OCI-M1 (cell line): Measurements from ENCODE around the gene SRCIN1.

Experiments
- DNase-seq: peaks from one replicate; lab custom pipeline; 2025; lab: John Stamatoyannopoulos, UW

The SRCIN1 gene

DNA sequence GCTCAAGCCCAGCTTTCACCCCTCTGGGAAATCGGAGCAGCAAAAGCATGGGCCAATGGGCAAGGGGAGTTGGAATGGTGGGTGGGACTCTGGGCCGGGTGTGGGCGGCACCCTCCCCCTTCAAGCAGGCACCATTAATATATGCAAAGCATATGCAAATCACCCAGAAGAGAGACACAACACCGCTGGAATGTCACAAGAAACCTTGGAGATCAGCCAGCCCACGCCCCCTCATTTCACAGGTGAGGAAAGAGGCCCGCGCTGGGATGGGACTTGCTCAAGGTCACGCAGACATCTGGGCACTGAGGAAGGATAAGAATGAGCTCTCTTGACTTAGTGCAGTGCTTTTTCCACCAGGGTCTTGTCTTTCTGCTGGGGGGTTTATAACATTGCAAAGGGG lies 4.8 kb downstream of the SRCIN1 start:
- DNase-seq, result no peak

DNA sequence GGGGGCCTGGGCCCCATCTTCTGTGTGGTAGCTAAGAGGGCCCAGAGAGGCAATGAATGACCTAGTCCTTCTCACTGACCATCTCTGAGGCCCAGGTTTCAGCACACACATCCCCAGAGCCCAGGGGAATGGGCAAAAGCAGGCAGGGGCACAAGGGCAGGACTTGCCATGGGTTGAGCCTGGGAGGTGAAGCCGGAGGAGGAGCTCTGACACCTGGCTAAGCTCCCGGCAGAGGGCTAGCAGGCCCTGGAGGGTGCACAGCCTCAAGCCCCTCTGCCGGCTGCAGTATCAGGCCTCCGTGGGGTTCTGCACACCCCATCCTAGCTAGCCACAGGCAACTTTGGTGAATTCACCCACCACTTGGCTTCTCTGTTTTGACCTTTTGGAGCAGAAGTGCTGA lies 5.3 kb downstream of the SRCIN1 start:
- no peak for DNase-seq

DNA sequence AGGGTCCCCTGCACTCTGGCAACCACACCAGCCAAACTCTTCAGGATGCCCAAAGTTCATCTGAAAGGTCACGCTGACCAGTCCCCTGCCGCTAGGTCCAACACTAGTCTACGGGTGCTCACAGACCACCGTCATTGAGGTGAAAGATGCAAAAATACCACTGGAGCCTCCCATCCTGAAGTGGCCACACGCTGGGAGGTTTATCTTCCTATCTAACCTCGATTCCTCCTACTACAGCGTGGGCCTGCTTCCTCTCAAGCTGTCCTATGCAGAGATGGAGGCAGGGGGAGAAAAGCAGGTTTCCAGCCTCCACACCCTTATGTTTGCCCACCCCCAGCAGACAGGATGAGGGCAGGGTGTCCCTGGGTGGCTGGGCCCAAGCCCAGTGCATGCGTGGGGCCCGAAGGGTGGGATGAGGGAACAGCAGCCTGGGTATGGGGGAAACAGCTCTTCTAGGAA lies 6.3 kb downstream of the SRCIN1 start:
- DNase-seq, result no peak

DNA sequence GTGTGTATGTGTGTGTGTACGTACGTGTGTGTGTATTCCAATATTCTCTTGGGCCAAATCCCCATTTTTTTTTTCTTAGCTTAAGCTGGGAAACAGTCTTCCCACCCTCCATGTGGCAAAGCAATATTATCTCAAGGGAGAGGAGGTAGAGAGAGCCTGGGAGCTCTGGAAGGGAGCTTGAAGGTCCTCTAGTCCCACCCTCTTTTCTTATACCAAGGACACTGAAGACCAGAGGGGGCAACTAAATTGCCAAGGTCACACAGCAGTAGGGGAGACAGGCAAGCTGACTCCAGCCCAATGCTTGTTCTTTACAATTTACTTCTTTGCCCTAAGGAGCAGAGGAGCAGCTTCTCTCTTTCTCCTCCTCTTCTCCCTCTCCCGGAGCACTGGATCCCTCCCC lies 6.8 kb downstream of the SRCIN1 start:
- no peak for DNase-seq

DNA sequence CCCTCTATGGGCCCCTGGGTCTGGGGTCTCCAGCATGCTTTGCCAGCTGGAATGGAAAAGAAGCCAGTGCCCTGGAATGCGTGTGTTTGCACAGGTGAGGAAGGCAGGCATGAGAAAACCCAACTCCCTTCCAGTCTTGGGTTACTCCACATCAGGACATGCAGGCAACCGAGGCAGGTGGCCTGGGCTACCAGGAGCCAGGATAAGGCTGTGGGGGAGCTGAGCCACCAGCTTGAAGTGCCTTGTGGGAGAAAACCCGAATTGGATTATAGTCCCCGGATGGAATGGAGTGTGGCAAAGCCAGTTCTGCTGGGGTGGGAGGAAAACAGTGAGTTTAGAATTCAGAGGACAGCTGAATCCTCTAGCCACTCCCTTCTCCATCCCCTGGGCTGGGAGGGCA lies 7.2 kb downstream of the SRCIN1 start:
- peak; percentile 91 for DNase-seq

DNA sequence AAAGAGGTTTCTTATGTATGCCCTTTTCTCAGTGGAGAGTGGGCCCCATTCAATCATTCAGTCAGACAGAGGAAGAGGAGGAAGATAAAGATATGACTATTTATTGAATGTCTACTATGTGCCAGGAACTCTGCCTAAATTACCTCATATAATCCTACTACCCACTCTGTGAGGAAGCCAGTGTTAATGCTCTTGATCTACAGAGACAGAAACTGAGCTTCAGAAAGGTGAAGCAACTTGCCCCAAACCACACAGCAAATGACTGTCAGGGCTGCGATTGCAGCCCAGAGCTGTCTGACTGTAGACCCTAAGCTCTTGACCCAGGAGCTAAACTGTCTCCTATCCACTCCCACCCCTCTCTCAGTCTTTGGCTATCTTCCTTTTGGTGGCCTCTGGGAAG lies 8.4 kb downstream of the SRCIN1 start:
- DNase-seq, result no peak

DNA sequence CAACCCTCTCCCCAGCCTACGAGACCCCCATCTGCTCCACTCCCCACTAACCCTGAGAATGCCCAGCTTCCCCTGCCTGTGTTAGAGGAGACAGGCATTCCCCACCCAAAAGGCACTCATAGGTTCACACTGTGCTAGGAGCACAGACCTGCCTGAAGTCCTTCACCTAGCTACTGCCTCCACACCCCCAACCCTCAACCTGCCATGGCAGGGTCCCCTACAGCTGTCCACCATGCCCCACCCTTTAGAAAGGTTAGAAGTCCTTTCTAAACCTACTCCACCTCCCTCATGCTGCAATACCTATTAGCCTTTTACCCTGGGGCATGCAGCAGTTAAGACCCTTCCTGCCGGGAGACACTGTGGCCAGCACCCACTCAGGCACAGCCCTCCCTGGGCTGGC lies 9.1 kb downstream of the SRCIN1 start:
- DNase-seq, result no peak

DNA sequence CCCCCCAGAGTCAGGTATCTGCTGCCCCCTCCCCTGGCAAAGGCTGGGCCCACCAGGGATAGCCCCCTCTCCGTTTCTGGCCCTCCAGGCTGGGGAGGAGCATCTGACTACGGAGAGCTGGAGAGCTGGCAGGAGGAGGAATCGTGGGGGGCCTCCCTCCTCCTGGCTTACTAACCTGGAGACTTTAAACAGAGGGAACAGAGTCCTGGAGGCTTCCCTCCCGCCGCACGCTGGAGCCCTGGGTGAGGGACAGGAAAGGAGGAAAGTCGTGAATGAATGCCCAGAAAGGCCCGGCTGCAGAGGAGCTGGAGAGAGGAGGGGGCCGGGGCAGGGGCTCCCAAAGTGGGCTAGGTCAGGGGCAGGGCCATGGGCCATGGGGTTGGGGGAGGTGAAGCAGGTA lies 9.9 kb downstream of the SRCIN1 start:
- no peak for DNase-seq

DNA sequence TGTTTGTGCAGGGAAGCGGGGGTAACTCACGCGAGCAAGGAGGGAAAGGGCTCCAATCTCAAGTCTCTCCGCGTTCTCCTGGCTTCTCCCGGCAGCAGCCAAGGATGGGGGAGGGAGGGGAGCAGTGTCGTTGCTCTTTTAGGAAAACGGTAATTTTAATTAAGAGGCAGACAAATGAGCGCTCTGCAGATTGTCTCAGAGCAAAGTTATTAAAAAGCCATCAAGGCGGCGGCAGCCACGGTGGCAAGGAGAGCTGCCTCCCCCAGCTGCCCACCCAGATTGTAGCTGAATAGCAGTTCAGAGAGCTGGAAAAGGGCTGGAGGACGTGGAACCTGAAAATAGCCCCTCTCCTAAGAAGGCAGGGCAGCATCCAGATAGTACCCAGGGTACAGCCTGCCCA lies 11.6 kb downstream of the SRCIN1 start:
- no peak for DNase-seq

DNA sequence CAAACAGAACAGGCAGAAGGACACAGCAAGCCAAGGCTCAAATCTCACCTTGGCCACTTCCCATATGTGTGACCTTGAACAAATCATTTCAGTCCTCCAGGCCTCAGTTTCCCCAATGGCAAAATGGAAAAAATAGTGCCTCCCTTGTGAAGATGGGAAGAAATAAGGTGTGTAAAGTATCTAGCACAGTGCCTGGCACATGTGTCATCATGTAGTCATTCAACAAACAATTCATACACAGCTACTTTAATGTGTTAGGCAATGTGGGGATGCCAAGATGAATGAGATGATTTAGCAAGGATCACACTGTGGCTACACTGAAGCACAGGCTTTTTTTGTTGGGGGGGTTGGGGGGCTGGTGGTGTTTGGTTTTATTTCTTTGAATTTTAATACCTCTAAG lies 13.3 kb downstream of the SRCIN1 start:
- DNase-seq, result no peak

DNA sequence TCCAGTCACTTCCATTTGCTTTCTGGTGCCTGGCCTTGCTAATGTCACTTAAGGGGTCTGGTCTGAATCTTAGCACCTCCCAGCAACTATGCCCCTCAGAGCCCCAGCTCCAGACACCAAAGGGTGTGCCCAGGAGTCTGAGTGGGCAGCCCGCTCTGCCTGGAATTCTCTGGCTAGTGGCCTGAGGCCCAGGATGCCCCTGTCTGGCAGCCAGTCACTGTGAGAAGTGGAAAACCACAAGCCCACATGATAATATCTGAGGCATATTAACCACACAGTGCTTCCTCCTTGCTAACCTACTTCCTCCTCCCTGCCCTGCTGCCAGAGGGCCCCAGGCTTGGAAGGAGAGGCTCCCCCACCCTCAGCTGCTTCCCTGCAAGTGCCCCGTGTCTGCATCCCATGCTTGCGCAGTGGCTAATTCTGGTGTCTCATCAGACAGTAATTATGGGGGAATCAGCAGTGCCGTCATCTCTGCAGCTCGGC lies 14.0 kb downstream of the SRCIN1 start:
- DNase-seq, result peak; percentile 55

DNA sequence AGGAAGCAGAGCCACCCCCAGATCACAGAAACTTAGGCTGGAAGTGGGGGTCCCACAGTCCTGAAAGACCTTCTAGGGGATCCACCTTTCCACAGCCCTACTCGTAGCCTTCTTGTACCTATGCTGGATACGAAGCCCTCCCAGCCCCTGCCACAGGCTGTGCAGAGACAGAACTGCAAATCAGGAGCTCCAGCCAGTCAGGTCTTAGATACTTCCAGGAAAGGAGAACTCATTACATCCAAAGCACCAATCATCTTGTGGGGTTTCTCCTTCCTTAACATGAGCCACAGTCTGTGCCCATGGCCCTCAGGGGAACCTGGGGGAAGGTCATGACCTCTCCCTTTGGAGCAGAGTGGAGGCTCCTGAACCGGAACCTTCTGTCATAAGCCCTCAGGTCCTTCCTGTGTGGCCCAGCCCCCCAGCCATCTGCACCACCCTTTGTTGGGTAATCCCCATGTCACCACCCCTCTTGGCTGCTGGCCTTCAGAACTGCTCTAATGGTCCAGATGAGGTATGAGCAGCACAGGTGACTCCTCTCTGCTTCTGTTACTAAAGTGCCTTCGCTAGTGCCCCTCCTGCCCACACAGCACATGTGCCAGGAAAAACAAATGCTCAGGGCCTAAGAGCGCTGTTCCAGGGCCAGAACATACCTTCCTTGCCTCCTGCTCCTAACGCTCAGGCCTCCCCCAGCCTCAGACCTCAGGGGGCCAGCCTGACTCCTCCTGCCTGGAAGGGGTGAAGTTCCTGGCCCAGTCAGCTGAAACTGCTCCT lies 14.6 kb downstream of the SRCIN1 start:
- peak; percentile 14 for DNase-seq

DNA sequence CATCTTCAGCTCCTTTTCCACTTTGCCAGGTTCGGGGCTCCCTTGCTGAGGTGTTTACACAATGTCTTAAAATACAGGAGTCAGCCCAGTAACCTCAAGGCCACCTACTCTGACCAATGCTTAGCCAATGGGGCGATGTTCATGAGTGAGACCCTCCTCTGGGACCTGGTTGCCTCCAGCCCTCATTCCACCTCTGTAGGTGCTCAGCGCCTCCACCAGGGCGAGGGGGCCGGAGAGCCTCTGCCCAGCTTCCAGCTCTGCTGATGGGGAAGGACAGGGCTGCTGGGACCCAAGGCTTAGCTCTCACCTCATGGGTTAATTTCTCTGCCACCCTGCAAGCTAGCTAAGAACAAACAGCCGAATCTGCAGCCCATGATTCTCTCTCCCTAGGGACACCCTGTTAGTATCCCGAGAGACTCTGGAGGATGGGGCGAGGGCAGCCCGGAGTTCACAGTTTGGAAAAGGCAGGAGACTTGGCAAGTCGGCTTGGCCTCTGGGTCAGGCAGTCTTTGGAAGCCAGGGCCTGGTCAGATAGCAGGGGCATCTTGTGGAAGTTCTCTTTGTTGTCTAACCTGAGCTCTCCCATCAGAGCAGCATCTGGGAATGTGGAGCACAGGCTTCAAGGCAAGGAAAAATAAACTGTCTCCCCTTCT lies 16.2 kb downstream of the SRCIN1 start:
- no peak for DNase-seq

DNA sequence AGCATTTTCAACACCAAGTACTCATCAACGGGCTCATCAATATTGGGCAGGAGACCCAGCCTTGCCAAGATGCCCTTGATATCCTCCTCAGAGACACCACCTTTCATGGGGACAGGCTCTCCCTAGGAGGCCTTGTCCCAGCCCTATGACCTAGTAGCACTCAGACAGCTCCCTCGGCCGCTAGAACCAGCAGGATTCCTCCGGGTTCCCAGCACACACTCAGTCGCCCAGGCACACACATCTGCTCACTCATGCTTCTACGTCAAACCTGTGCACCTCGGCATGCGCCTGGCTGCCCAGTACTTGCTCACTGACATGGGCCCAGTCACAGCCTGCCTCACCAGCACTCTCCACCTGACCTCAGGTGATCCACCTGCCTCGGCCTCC lies 17.0 kb downstream of the SRCIN1 start:
- no peak for DNase-seq

DNA sequence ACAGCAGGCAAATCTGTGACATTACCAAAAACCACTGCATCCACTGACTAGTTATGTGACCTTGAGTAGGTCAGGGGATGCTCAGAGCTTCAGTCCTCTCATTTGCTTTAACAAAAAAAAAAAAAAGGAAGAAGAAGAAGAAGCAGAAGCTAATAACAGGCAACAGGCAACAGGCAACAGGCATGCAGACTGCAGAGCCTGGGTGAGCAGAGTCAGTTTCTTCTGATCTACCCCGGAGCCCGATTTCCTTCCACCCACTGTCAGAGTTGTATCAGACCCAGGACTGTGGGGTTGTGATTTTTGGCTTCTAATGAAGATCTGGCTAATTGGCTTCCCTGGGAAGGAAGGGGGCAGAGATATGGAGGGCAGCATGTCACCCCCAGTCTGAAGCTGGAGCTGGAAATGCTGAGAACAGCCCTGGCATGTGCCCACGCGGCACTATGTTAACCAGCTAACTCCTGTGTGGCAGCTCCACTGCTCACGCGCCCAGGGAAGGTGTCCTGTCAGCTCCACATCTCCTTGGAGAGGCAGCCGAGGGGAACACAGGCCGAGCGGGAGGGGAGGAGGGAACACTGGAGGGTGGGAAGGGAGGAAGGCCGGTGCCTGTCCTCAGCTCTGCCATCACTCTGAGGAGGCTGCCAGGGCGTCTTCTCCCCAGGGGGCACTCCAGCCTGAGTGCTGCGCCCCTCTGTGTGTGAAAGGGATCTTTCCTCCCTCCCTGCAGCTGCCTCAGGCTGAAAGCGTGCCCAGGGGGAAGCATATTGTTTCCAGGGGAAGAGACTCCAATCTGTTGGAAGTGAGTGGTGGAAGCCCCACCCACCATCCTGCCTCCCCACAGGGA lies 17.6 kb downstream of the SRCIN1 start:
- DNase-seq, result peak; percentile 23

DNA sequence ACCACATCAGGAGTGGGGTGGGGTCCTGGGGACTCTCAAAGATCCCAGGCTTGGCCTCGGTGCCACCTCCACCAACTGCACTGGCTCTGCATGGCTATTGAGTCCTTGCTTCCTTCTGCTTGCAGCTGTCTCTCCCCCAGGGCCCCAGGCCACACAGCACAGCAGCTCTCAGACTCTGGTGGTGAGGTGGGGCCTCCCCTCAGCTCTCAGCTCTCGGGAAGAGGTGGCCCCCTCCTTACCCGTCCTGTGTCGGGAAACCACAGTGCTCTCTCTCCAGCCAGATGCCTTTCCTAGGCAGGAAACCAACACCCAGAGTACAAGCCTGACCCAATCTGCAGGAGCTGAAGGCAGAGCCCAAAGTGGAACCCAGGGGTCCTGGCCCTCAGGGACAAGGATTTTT lies 18.5 kb downstream of the SRCIN1 start:
- DNase-seq, result no peak

DNA sequence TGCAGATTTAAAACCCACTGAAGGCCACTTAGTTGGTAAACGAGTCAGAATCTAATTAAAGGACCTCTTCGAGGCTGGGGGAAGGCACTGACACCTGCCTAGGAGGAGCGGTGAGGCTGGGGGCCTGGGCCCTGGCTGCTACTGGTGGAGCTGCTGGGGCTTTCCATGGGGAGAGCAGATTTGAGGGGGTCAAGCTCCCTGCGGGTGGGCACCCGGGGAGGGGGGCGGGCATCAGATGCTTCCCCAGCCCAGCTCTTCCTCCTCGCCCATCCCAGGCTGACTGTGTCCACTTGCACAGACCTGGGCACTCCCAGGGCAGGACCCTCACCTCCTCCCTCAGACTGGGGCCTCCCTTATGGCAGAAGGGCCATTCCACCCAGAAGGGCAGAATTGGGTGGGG lies 19.0 kb downstream of the SRCIN1 start:
- DNase-seq, result no peak

DNA sequence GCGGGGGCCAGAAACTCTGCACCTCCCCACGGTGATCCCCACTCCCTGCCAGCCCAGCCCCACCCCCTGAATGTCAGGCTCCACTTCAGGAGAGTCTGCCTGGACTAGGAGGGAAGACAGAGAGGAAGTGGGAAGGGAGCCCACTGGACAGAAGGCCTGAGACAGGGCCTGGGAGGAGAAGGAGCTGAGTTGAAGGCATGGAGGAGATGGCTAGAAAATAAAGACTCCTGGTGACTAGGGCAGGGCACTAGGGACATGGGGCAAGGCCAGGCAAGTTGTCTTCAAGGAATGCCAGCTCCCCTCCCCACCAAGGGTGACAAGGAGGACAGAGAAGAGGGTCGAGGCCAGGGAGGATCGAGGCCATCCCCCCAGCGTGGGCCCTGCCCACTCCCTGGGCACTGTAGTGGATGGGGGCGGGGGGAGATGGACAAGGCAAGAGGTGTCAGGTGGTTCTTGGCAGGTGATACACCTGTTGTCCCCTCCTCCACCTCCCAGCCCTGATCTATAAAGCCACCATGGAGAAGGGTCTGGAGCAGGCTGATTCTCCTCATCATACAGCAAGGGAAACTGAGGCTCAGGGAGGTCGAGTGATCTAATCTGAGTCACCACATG lies 19.7 kb downstream of the SRCIN1 start:
- DNase-seq, result no peak

DNA sequence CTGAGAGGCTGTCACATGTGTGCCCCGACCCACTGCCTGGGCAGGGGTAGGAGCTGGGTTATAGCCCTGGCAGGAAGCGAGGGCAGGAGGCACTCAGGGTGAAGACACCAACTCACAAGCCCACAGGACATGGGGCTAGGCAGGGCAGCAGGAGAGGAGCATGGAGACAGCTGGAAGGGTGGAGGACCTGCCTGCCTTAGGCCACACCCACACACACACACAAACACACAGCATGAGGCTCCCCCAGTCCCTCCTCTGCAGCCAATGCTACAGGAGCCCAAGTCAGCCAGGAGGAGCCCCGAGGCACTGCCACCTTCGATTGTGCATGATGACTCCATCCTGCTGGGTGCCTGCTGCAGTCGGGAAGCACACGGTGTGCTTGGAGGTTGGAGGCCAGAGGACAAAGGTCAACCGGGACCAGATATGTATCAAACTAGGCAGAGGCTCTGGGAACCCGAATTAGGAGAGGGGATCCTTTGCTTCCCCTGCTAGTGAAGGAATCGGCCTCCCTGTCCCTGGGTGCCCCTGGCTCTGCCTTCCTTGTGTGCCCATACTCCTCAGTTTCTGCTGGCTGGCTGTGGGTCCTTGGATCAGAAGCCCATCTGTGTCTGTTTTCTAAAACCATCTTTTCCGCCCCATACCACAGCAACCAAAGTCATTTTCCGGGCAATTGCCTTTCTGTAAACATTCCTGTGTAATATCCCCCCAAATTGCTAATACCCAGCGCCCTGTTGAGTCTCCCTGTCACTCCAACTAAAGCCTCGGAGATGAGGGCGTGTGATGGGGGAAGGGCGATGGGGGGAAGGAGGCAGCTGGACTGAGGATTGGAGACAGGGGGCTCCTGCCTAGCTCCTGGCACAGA lies 20.5 kb downstream of the SRCIN1 start:
- DNase-seq, result no peak

DNA sequence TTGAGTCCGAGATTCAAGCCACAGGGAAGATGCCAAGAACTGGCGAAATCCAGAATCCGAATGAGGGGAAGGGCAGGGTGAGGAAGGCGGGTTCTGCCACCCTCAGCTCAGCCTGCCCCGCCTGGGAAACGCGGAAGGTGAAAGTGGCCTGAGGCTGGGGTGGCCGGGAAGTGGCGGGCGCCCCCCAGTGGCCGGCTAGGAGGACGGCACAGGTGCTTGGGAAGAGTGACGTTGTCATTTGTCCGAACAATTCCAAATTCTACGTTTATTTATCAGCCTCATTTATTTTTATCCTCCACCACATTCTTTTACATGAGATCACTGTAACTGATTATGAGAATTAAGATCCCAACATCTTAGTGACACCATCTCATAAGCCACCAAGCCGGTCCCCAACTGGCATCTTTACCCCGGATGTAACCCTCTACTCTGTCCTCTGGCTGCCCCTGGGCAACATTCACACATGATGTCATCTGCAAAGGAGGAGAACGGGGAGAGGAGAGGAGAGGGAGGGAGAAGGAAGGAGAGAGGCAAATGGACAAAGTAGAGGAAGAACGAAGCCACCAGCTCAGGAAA lies 21.3 kb downstream of the SRCIN1 start:
- DNase-seq, result peak; percentile 77

DNA sequence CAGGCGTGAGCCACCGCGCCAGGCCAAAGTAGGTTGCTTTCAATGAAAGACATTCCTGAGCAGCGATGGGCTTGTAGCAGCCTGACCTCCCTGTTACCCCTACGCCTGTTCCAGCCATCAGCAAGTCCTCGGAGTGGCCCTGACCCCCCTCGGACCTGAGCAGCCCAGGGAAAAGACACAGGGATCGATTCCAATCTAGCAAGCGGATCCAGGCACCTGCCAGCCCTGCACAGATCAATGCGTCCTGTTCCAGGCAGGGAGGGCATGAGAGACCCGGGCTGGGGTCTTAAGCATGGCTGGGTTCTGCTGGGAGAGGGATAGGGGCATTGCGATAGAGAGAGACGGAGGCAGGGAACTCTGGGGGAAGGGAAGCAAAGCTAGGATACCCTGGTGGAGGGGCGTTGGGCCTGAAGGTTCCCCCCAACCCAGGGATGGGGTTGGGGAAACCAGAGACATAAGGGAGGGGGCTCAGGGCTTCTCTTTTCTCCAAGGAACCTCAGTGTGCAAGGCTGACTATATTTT lies 21.9 kb downstream of the SRCIN1 start:
- DNase-seq, result no peak
